Measurements from ENCODE around the gene NEK9.
"Not testable (repeated sequence)": the region's sequence is repeated elsewhere in the genome, so short reads cannot be mapped to it uniquely, and the experiment has no call there.

NEK9 gene

GRCh38 chr14:75153295-75153694, 26.4 kb upstream of the NEK9 start:
- no peak overlapping the region for H4K8ac ChIP-seq (ENCODE audit: low read depth, low read length)
- H2AK5ac ChIP-seq (ENCODE audit: low read depth, low read length) = no peak overlapping the region
- H3K9me3 ChIP-seq (replicated peaks in 1 of 2; ENCODE audit: control insufficient read depth in 2 of 2, insufficient read depth in 1 of 2, low read depth in 1 of 2, low read length in 2 of 2) = no peaks in the 10 kb centered on the region
- no peak overlapping the region for H3K4me2 ChIP-seq (ENCODE audit: insufficient read depth, low read length, poor library complexity, severe bottlenecking)
- H2AFZ ChIP-seq (ENCODE audit: low read length) = no peak overlapping the region
- H2BK5ac ChIP-seq (ENCODE audit: low read length) = no peak overlapping the region
- no peak overlapping the region for H3K4ac ChIP-seq (ENCODE audit: low read length)
- H3K14ac ChIP-seq (ENCODE audit: low read length) = no peak overlapping the region
- H2BK15ac ChIP-seq (ENCODE audit: low read length) = no peak overlapping the region
- no peak overlapping the region for H3K27ac ChIP-seq (replicated peaks; ENCODE audit: low read length)
- H4K91ac ChIP-seq (ENCODE audit: low read depth, low read length, poor library complexity) = no peak overlapping the region
- H3K18ac ChIP-seq (ENCODE audit: low read length) = no peak overlapping the region
- H3K4me3 ChIP-seq (ENCODE audit: low read length in 2 of 2) = no peak overlapping the region
- H3K4me1 ChIP-seq (ENCODE audit: control insufficient read depth in 2 of 2, insufficient read depth in 1 of 2, low read depth in 1 of 2, low read length in 2 of 2) = peaks cover 1 to 4% of the 10 kb centered on the region in 2 donors
- no peaks in the 10 kb centered on the region for H3K27me3 ChIP-seq (ENCODE audit: control insufficient read depth in 3 of 3, insufficient read depth in 3 of 3, low read depth in 1 of 3, low read length in 3 of 3)
- H2BK12ac ChIP-seq (ENCODE audit: low read length) = no peak overlapping the region
- peaks cover 3 to 34% of the 10 kb centered on the region in 2 donors for H3K36me3 ChIP-seq (replicated peaks in 1 of 2; ENCODE audit: control insufficient read depth in 2 of 2, insufficient read depth in 2 of 2, low read length in 2 of 2)
- H3K23ac ChIP-seq (ENCODE audit: low read depth, low read length, poor library complexity) = no peak overlapping the region
- H2BK120ac ChIP-seq (ENCODE audit: low read depth, low read length) = no peak overlapping the region
- DNase-seq (ENCODE audit: low spot score) = no peak
- H3K79me1 ChIP-seq (ENCODE audit: low read depth, low read length) = peaks cover 4% of the 10 kb centered on the region
- H3K9ac ChIP-seq (ENCODE audit: low read depth, low read length, poor library complexity) = no peak overlapping the region
- no CpG with 5 or more reads among the region's 1 CpG for WGBS, 2 donors (ENCODE audit: extremely low coverage in 2 of 2, insufficient read length in 2 of 2, insufficient replicate concordance in 1 of 2)

GRCh38 chr14:75151851-75152250, 25.0 kb upstream of the NEK9 start:
- Histone ChIP-seq H3K4me1 (ENCODE audit: control insufficient read depth in 2 of 2, insufficient read depth in 1 of 2, low read depth in 1 of 2, low read length in 2 of 2) (peaks cover 9 to 10% of the 10 kb centered on the region in 2 donors), H3K79me1 (ENCODE audit: low read depth, low read length) (peaks cover 4% of the 10 kb centered on the region), H2BK12ac (ENCODE audit: low read length) (no peak overlapping the region), H2BK5ac (ENCODE audit: low read length) (no peak overlapping the region), H3K18ac (ENCODE audit: low read length) (no peak overlapping the region), H3K23ac (ENCODE audit: low read depth, low read length, poor library complexity) (no peak overlapping the region), H3K14ac (ENCODE audit: low read length) (no peak overlapping the region), H2BK120ac (ENCODE audit: low read depth, low read length) (no peak overlapping the region), H3K27me3 (ENCODE audit: control insufficient read depth in 3 of 3, insufficient read depth in 3 of 3, low read depth in 1 of 3, low read length in 3 of 3) (no peaks in the 10 kb centered on the region), H2BK15ac (ENCODE audit: low read length) (no peak overlapping the region), H4K91ac (ENCODE audit: low read depth, low read length, poor library complexity) (no peak overlapping the region), H3K4me3 (ENCODE audit: low read length in 2 of 2) (no peak overlapping the region), H3K9me3 (replicated peaks in 1 of 2; ENCODE audit: control insufficient read depth in 2 of 2, insufficient read depth in 1 of 2, low read depth in 1 of 2, low read length in 2 of 2) (no peaks in the 10 kb centered on the region), H3K4me2 (ENCODE audit: insufficient read depth, low read length, poor library complexity, severe bottlenecking) (no peak overlapping the region), H2AK5ac (ENCODE audit: low read depth, low read length) (no peak overlapping the region), H3K36me3 (replicated peaks in 1 of 2; ENCODE audit: control insufficient read depth in 2 of 2, insufficient read depth in 2 of 2, low read length in 2 of 2) (peaks cover 3 to 39% of the 10 kb centered on the region in 2 donors), H3K9ac (ENCODE audit: low read depth, low read length, poor library complexity) (no peak overlapping the region), H2AFZ (ENCODE audit: low read length) (no peak overlapping the region), H3K27ac (replicated peaks; ENCODE audit: low read length) (no peak overlapping the region), H3K4ac (ENCODE audit: low read length) (no peak overlapping the region), H4K8ac (ENCODE audit: low read depth, low read length) (no peak overlapping the region)
- no peak for DNase-seq (ENCODE audit: low spot score)
- no CpG with 5 or more reads among the region's 1 CpG for WGBS, 2 donors (ENCODE audit: extremely low coverage in 2 of 2, insufficient read length in 2 of 2, insufficient replicate concordance in 1 of 2)

GRCh38 chr14:75150637-75151036, 23.8 kb upstream of the NEK9 start:
- H3K4me1 ChIP-seq (ENCODE audit: control insufficient read depth in 2 of 2, insufficient read depth in 1 of 2, low read depth in 1 of 2, low read length in 2 of 2) = not testable (repeated sequence)
- no CpG with 5 or more reads among the region's 6 CpGs for WGBS, 2 donors (ENCODE audit: extremely low coverage in 2 of 2, insufficient read length in 2 of 2, insufficient replicate concordance in 1 of 2)

GRCh38 chr14:75150150-75150549, 23.3 kb upstream of the NEK9 start:
- H3K27me3 ChIP-seq (ENCODE audit: control insufficient read depth in 3 of 3, insufficient read depth in 3 of 3, low read depth in 1 of 3, low read length in 3 of 3) = no peaks in the 10 kb centered on the region
- no peak overlapping the region for H2BK12ac ChIP-seq (ENCODE audit: low read length)
- H2BK120ac ChIP-seq (ENCODE audit: low read depth, low read length) = no peak overlapping the region
- no peak for DNase-seq (ENCODE audit: low spot score)
- H3K4me1 ChIP-seq (ENCODE audit: control insufficient read depth in 2 of 2, insufficient read depth in 1 of 2, low read depth in 1 of 2, low read length in 2 of 2) = peaks cover 9 to 10% of the 10 kb centered on the region in 2 donors
- H3K14ac ChIP-seq (ENCODE audit: low read length) = no peak overlapping the region
- H3K4me3 ChIP-seq (ENCODE audit: low read length in 2 of 2) = no peak overlapping the region
- no peak overlapping the region for H2BK15ac ChIP-seq (ENCODE audit: low read length)
- H3K18ac ChIP-seq (ENCODE audit: low read length) = no peak overlapping the region
- H3K36me3 ChIP-seq (replicated peaks in 1 of 2; ENCODE audit: control insufficient read depth in 2 of 2, insufficient read depth in 2 of 2, low read length in 2 of 2) = peaks cover 3 to 54% of the 10 kb centered on the region in 2 donors
- WGBS, 2 donors (ENCODE audit: extremely low coverage in 2 of 2, insufficient read length in 2 of 2, insufficient replicate concordance in 1 of 2) = no CpG with 5 or more reads among the region's 2 CpGs
- H2AFZ ChIP-seq (ENCODE audit: low read length) = no peak overlapping the region
- H3K27ac ChIP-seq (replicated peaks; ENCODE audit: low read length) = no peak overlapping the region
- H3K23ac ChIP-seq (ENCODE audit: low read depth, low read length, poor library complexity) = no peak overlapping the region
- peaks cover 3% of the 10 kb centered on the region for H3K79me1 ChIP-seq (ENCODE audit: low read depth, low read length)
- no peaks in the 10 kb centered on the region for H3K9me3 ChIP-seq (replicated peaks in 1 of 2; ENCODE audit: control insufficient read depth in 2 of 2, insufficient read depth in 1 of 2, low read depth in 1 of 2, low read length in 2 of 2)
- no peak overlapping the region for H4K91ac ChIP-seq (ENCODE audit: low read depth, low read length, poor library complexity)
- no peak overlapping the region for H3K9ac ChIP-seq (ENCODE audit: low read depth, low read length, poor library complexity)
- no peak overlapping the region for H3K4ac ChIP-seq (ENCODE audit: low read length)
- H2BK5ac ChIP-seq (ENCODE audit: low read length) = no peak overlapping the region
- no peak overlapping the region for H4K8ac ChIP-seq (ENCODE audit: low read depth, low read length)
- no peak overlapping the region for H3K4me2 ChIP-seq (ENCODE audit: insufficient read depth, low read length, poor library complexity, severe bottlenecking)
- H2AK5ac ChIP-seq (ENCODE audit: low read depth, low read length) = no peak overlapping the region

More at GRCh38 chr14:75150637-75151036, 23.8 kb upstream of the NEK9 start:
- H4K8ac ChIP-seq (ENCODE audit: low read depth, low read length); H2BK120ac ChIP-seq (ENCODE audit: low read depth, low read length); H3K4ac ChIP-seq (ENCODE audit: low read length); H3K79me1 ChIP-seq (ENCODE audit: low read depth, low read length); H2AFZ ChIP-seq (ENCODE audit: low read length); H3K27ac ChIP-seq (replicated peaks; ENCODE audit: low read length); H3K4me3 ChIP-seq (ENCODE audit: low read length in 2 of 2); H2BK5ac ChIP-seq (ENCODE audit: low read length); H3K9me3 ChIP-seq (replicated peaks in 1 of 2; ENCODE audit: control insufficient read depth in 2 of 2, insufficient read depth in 1 of 2, low read depth in 1 of 2, low read length in 2 of 2); H3K9ac ChIP-seq (ENCODE audit: low read depth, low read length, poor library complexity); H3K14ac ChIP-seq (ENCODE audit: low read length); DNase-seq (ENCODE audit: low spot score); H3K27me3 ChIP-seq (ENCODE audit: control insufficient read depth in 3 of 3, insufficient read depth in 3 of 3, low read depth in 1 of 3, low read length in 3 of 3); H3K18ac ChIP-seq (ENCODE audit: low read length); H2BK12ac ChIP-seq (ENCODE audit: low read length); H2AK5ac ChIP-seq (ENCODE audit: low read depth, low read length); H3K23ac ChIP-seq (ENCODE audit: low read depth, low read length, poor library complexity); H4K91ac ChIP-seq (ENCODE audit: low read depth, low read length, poor library complexity); H2BK15ac ChIP-seq (ENCODE audit: low read length); H3K4me2 ChIP-seq (ENCODE audit: insufficient read depth, low read length, poor library complexity, severe bottlenecking): not testable (repeated sequence)
- peaks cover 3 to 51% of the 10 kb centered on the region in 2 donors for H3K36me3 ChIP-seq (replicated peaks in 1 of 2; ENCODE audit: control insufficient read depth in 2 of 2, insufficient read depth in 2 of 2, low read length in 2 of 2)

All from neuronal stem cell (in vitro differentiated cells).